HG02970 (cell line): ENCODE data around the gene KLF16.
"Not testable (repeated sequence)": the region's sequence is repeated elsewhere in the genome, so short reads cannot be mapped to it uniquely, and the experiment has no call there.

Experiments used
- ATAC-seq: cut with Tn5 transposase; IDR thresholded peaks from one replicate; pipeline ENCODE4 v1.9.1; 2021; ENCODE audit warnings: mild to moderate bottlenecking, moderate library complexity, moderate number of reproducible peaks; ENCODE audit not compliant: unreplicated experiment, low FRiP score

Gene KLF16

GRCh38 chr19:1884719-1885334 is 21.4 kb upstream of the KLF16 start:
- peak; percentile 10 for ATAC-seq

GRCh38 chr19:1884291-1884718 is 20.9 kb upstream of the KLF16 start:
- ATAC-seq = no peak

GRCh38 chr19:1883784-1884183 is 20.4 kb upstream of the KLF16 start:
- ATAC-seq = no peak

- ATAC-seq = no peak
Measured at GRCh38 chr19:1882786-1883692, 19.7 kb upstream of the KLF16 start.

- no peak for ATAC-seq
Measured at GRCh38 chr19:1882089-1882785, 18.9 kb upstream of the KLF16 start.

- not testable (repeated sequence) for ATAC-seq
Measured at GRCh38 chr19:1881393-1882088, 18.2 kb upstream of the KLF16 start.

- ATAC-seq = no peak
Measured at GRCh38 chr19:1880611-1881392, 17.4 kb upstream of the KLF16 start.

GRCh38 chr19:1879982-1880381 is 16.6 kb upstream of the KLF16 start:
- ATAC-seq = not testable (repeated sequence)

GRCh38 chr19:1878583-1878982 is 15.2 kb upstream of the KLF16 start:
- not testable (repeated sequence) for ATAC-seq

GRCh38 chr19:1877280-1877660 is 13.9 kb upstream of the KLF16 start:
- not testable (repeated sequence) for ATAC-seq

GRCh38 chr19:1876496-1877279 is 13.3 kb upstream of the KLF16 start:
- peak; percentile 19 for ATAC-seq

- peak; percentile 70 for ATAC-seq
Measured at GRCh38 chr19:1875646-1876495, 12.5 kb upstream of the KLF16 start.

GRCh38 chr19:1875265-1875645 is 11.9 kb upstream of the KLF16 start:
- ATAC-seq = not testable (repeated sequence)

GRCh38 chr19:1874554-1875185 is 11.3 kb upstream of the KLF16 start:
- no peak for ATAC-seq

- no peak for ATAC-seq
Measured at GRCh38 chr19:1873524-1874473, 10.4 kb upstream of the KLF16 start.

GRCh38 chr19:1872807-1873523 is 9.6 kb upstream of the KLF16 start:
- ATAC-seq = no peak
